T1000 (cell line): ENCODE data around the gene P2RY1.
A peak's percentile ranks its signal among the peaks of the same experiment; 100 is the strongest.

ENCODE experiments used
- DNase-seq: peaks from one replicate; lab custom pipeline; 2025; ENCODE audit warnings: mixed read lengths; lab: John Stamatoyannopoulos, UW

The P2RY1 gene, protein sequence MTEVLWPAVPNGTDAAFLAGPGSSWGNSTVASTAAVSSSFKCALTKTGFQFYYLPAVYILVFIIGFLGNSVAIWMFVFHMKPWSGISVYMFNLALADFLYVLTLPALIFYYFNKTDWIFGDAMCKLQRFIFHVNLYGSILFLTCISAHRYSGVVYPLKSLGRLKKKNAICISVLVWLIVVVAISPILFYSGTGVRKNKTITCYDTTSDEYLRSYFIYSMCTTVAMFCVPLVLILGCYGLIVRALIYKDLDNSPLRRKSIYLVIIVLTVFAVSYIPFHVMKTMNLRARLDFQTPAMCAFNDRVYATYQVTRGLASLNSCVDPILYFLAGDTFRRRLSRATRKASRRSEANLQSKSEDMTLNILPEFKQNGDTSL

GRCh38 chr3:152834776-152835600, at the start of gene P2RY1:
TSS of gene P2RY1 (plus strand) at chr3:152835131. CDS start at chr3:152835783, 652 bp downstream.
- peak; percentile 78 for DNase-seq

DNA sequence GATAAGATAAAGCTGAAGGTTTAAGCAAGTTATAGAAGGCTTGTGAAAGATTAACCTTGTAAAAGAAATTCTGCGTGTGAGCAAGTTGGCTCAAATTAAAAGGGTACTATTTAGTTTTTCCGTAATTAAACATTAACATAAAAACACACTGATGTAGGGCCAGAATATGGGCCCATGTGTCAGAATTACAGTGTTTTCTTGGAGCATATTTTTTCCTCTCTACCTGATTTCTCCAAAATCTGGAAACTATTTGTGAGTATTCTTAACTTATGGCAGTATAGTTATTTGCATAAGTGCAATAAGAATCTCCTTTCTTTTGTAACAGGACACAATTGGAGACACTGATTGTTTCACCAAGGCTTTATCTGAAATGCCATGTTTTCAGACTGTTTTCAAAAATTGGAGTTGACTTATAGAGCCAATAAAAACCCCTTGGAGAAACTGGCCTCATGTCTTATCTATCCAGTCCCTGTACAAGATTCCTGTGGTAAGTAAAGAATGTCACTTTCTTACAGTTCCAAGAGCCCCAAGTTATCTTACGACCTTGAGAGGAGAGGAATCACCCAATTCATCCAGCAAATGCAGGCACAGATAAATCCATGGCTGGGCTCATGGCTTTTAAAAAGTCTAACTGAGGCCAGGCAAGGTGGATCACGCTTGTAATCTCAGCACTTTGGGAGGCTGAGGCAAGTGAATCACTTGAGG, 47.8 kb upstream of the P2RY1 start:
- DNase-seq: no peak

DNA sequence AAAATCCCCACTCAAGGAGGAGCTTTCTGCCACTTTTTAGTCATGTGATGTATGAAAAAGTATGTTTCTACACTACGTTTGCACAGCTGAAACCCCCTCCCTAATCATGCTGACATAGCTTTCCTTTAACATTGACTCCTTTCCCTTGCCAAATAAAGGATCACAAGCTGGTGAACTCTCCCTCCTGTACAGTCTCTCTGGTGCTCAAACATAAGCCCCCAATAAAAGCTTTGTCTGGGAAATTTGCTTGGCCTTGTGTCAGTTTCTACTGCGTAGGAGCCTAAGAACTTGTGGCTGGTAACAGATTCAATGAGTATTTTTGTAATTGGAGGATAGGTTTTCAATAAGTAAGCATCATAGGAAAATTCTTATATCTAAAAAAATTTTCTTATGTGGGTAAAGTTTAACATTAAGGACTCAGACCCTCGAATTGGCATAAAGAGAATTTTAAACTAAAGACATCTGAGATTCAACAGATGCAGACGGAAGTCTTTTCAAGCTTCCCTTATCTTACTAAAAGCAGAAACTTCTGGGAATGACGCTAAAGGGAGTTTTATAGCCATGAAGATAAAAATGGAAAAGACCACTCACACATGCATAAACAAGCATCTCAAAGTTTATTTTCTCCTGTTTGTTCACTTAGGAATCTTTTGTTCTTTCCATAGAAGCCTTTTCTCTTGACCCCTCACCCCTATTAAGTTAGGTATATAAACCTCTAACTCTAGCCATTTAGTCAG, 44.1 kb upstream of the P2RY1 start:
- DNase-seq: no peak

GRCh38 chr3:152793969-152794368, 41.0 kb upstream of the P2RY1 start:
- no peak for DNase-seq

- DNase-seq: no peak
These were observed 37.0 kb upstream of the P2RY1 start for GRCh38 chr3:152797751-152798432.

- no peak for DNase-seq
These were observed 22.8 kb upstream of the P2RY1 start for GRCh38 chr3:152811974-152812760.

- no peak for DNase-seq
These were observed 17.5 kb upstream of the P2RY1 start for GRCh38 chr3:152817400-152817799.

- no peak for DNase-seq
These were observed 16.9 kb upstream of the P2RY1 start for GRCh38 chr3:152818027-152818426.

DNA sequence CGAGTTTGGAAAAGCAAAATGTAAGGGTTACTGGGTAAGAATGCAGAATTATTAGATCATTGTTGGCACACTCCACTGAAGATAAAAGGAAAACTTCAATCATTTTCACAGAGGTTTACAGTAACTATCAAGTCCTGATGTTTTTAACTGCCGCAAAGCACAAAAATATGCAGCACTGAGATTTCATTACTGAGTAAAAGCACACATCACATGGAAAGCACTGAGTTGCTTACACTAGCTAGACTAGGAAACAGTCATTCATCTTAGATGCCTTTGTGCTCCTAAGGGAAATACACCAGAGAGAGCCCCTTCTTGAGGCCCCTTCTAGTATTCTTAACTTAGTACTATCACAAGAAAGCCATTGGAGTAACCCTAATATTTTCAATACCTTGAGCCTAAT, 11.8 kb upstream of the P2RY1 start:
- no peak for DNase-seq

GRCh38 chr3:152823781-152824180, 11.2 kb upstream of the P2RY1 start:
- no peak for DNase-seq

DNA sequence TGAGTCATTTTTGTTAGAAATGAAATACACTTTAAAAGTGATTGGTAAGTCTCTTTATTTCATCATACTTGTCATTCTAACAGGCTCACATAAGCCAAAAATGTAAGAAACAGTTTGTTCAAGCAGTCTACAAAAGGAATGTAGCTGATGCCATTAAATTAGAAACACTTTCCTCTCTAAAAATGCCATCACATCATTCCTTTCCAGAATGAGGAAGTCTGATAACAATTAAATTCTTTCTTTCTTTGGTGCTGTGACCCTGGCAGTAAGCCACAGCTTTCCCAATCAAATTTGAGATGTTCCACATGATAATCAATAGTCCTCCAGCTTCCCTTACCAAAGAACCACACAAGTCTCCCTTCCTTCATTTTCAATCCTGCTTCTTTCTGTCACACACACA, 9.4 kb upstream of the P2RY1 start:
- DNase-seq: no peak

- DNase-seq: no peak
These were observed 8.5 kb upstream of the P2RY1 start for GRCh38 chr3:152826476-152826875.

DNA sequence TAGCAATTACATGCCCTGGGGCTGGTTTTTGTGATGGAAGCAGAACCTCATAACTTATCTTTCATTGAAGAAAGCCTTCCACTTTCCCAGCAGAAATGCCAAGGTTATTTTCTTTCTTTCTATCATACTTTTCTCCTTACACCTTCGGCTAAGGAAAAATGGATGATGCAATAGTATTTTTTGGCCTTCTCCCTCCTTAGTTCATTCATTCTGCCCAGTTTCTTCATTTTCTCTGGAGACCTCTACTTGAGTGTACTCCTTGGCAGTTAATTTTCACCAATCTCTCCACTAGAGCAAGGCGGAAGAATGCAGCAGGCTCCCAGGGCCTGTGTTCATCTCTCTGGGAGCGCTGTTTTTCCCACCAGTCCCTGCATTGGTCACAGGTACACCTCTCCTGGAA, 7.6 kb upstream of the P2RY1 start:
- no peak for DNase-seq

DNA sequence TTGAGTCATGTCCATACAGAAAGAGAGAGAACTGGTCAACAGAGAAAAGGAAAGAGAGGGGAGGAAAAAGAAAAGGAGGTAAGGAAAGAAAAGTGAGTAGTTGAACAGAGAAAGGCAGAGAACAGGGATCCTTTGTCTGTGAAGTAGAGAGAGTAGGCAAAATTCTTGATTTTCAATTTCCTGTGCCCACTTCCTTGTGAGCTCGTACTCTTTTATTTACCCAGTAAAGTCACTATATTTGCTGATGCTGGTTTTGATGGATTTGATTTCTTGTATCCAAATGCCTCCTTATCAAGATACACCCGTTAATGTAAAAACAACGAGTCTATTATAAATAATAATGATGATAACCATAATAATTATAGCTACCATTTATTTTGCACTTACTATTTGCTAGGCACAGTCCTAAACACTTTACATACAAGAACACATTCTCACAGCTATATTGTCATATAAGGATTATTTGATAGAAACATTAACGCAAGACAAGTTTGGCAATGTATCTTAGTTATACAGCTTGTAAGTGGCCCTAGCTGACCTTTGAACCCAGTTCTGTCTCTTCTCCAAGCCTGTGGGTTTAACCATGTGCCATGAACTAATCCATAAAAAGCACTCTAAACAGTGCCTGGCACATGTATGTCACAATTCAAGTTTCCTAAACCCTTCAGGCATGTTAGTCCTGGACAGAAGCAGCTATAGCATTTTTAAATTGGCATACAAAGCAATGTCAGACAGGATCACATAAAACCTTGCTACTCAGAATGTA, 6.7 kb upstream of the P2RY1 start:
- DNase-seq: no peak

DNA sequence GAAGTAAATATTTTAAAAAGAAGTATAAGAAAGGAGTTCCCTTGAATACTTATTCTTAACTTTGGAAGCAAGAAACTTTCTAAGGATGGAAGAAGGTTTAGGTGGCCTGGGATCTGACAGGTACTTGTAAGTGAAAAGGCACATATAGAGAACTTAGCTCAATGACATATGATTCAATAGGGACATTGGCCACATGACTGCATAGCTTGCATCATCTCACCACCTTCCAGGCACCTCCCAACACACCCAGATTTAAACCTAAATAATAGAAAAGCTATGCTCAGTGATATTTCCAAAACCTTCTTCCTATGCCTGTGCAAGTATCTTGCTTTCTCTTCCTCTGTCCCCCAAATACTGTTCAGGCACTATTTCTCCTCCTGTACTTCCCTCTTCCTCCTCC, 4.7 kb upstream of the P2RY1 start:
- no peak for DNase-seq

GRCh38 chr3:152832046-152832445, 2.9 kb upstream of the P2RY1 start:
- DNase-seq: no peak

DNA sequence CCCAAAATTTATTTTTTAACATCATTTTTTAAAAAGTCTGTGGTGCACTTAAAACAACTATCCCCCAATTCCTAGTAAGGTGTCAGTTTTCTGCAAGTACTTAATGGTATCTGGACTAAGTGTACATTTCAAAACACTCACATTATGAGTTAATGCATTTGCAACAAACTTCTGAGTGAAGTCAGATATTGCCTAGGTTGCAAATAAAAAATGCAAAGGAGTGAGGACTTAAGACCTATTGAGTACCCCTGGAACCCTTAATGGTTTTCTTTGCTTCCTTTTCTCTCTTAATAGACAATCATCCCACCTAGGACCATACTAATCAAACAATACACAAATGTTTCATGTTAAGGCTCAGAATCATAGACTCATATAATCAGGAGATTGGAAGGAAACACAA, 1.8 kb upstream of the P2RY1 start:
- no peak for DNase-seq

DNA sequence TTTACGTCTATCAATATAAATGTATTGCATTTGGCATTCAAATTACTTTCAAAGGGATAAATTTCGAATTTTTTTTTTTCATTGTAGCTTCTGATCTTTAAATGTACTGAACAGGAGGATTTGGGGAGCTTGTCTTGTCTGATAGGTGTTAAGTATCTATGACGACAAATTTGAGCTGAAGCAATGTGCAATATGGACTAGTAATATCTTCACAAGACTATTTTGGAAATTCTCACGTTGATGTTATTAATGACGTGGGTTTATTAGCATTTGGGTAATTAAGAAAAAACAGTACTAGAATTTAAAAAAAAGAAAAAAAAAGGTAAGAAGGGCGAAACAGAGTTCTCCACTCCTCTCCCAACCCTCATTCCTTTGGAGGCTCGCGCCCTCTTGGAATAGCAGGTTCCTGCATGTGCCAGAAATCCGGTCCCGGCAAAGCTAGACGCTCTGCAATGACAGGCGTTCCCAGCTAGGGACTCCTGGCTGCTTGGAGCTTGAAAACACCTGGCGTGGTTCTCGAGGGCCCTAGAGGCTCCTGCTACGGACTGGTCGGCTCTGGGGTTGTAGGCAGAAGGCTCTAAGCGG, 648 bp upstream of the P2RY1 start:
- no peak for DNase-seq

- DNase-seq: peak; percentile 13
These were observed 721 bp downstream of the P2RY1 start for GRCh38 chr3:152835601-152836102.
